Stimulated activated CD4-positive, alpha-beta T cell treated with anti-CD3 and anti-CD28 coated beads, Interleukin-4, amount 100 ng/mL, for 4 hours (primary cell): ENCODE data around the gene EEFSEC.

Experiments used
- DNase-seq, 2 experiments: peaks; one replicate each; pipeline ENCODE4 v3.0.0-alpha.2; 2020

The EEFSEC gene

GRCh38 chr3:128320551-128321340 is 167.5 kb downstream of the EEFSEC start:
- no peak for DNase-seq

DNA sequence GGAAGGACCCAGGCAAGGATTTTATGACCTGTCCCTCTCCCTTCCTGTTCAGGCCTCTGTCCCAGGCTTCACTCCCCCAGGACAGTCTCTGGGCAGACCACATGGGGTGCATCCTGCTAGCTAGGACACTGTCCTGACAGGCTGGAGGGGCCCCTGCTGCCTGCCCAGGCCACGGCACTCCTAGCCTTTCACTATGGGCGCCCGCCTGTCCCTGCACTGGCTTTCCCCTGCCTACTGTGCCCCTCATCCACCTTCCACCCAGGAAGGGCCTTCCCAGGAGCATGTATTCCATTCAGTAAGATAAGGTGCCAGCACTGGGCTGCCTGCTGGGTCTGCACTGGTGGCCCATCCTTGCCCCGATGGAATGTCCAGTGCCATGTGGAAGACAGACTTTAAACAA is 168.1 kb downstream of the EEFSEC start:
- DNase-seq: no peak

- DNase-seq: peak; percentile 41 to 56
These were observed 169.0 kb downstream of the EEFSEC start for GRCh38 chr3:128322030-128323022.

DNA sequence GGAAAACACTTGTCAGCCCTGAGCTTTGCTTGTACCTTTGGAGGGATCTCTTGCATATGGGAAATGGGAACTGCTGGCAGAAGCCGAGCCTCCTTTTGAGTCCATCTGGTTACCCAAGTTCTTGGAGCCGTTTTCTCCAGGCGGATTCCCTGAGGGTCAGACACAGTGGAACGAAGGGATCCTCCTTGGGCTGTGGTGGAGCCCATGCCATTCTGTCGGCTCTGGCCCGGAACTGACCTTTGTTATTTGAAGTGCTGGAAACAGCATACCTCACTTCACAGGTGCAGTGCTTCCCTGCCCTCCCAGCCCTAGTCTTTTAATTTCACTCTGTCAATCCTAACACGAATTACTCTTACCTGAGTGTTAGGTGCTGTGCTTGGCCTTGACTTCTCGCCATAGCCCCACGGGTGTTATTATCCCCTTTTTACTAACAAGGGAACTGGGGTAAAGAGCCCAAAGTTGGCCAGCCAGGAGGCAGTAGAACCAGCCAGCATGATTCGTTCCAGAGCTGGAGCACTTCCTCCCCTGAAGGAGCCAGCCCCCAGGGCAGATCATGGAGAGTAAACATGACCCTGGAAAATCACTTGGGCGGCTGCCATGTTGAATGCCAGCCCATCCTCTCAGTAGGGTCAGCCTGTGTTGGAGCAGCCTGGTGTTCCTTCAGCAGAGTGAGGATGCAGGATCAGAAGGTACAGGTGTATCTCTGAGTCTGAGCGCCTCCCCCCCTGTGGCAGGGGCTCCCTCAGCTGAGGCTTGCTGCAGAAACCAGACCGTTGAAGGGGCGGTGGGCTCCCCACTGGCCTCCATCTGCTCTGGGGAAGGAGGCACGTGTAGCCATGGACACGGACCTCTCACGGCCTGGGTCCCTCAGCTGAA is 170.2 kb downstream of the EEFSEC start:
- no peak for DNase-seq

DNA sequence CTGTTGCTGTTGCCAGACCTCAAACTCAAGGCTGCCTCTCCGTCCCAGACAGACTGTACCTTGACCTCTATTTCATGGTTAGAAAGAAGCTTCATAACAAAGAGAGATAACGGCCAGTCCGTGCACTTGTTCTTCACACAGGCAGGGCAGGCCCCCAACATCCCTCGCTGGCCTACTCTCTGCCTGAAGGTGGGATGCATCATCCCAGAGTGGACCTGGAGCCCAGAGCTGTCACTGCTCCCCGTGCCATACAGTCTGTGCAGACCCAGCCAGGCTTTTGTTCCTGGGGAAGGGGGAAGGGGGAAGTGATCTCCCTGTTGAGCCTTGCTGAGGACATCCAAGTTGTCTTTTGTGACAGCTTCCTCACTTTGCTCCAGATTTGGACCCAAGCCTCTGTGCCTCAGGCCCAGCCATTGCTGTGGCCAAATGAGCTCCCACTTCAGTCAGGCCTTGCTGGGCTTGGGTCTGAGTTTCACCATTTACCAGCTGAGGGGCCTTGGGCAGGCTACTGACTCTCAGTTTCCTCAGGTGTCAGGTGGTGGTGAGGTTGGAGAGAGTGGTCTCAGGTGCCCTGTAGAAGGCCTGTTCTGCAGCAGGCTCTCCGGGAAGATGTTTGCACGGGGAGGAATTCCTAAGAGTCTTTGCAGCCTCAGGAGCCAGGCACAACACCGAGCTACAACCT is 171.8 kb downstream of the EEFSEC start:
- DNase-seq: no peak

DNA sequence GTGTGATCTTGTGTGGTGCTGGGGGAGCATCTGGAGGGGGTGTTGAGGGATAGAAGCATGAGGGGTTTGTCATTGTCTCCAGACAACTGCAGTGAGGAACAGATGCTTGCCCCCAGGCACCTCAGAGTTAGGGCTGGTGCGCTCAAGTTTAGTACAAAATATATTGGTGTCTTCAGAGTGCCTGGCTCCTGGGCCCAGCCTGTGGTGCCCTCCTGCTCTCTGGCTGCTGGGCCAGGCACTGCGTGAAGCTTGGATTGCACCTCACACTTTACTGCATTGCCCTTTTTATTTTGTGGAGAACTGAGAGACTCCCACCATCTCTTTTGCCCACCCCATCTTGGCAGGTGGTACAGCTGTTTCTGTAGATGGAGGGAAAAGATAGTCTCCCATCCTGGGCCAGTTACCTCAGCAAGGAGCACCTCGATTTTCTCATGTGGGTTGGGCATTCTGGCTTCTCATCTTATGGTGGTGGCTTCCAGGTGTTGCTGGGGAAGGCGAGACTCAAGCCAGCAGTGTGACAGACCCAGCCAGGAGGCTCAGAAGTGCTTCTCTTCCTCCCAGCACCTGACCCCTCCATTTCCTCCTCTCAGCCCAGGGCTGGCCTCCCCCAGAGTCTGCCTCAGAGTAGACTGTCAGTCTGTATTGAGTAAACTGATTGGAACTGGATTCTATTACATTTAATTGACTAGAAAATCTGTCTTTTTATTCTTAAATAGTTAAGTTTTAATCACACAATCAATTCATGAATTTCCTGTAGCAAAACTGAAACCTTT is 173.0 kb downstream of the EEFSEC start:
- no peak for DNase-seq

DNA sequence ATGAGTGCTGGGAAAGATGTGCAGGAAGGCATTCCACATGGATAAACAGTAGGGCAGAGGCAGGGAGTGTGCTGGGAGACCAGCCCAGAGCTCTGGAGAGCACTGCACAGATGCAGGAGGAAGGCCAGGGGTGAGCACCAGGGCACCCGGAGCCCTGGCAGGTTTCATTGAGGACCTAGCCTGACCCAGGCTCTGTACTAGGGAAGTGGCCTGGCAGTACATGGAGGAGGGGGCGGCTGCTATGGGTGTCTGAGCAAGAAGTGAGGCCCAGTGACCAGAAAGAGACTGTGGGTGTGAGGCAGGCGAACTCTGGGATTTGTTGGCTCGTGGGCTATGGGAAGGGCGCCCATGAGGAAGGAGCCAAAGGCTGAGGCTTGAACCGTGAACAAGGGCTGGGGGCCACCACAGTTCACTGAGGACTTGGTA is 174.3 kb downstream of the EEFSEC start:
- DNase-seq: no peak

DNA sequence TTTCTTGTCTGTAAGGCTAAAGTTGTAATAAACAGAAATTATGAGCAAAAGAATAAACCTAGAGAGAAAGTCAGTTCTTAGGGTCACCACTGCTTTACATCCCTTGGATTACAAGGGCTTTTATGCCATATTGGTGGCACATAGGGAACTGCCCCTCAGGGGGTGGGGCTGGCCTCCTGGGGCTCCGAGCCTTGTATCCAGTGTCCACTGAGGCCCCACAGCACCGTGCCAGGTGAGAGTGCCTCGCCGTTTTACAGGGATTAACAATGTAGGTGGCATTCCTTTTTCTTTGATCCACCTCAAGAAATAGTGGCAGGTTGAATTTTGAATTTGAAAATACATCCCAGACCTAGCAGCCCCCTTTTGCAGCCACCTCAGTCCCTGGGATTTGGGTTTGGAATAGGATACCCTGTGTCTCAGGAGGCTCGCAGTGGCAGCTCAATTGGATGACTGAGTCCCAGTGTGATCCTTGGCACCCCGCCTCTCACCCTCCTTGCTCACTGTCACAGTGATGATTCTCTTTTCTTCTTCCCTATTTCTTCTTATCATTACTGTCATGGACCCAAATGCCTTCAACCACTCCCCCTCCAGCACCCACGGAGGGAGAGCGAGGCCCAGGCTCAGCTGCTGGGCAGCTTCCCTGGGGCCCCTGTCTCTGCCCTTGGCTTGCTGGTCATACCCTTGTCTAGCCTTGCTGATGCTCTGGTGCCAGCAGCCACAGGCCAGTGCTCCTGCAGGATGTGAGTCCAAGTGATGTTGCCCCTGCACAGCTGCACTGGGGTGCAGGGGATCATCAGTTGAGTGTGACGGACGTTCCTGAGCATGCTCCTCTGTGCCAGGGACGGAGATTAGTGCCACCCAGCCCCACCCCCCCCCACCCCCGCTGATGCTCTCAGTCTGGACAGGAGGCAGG is 175.5 kb downstream of the EEFSEC start:
- no peak for DNase-seq

DNA sequence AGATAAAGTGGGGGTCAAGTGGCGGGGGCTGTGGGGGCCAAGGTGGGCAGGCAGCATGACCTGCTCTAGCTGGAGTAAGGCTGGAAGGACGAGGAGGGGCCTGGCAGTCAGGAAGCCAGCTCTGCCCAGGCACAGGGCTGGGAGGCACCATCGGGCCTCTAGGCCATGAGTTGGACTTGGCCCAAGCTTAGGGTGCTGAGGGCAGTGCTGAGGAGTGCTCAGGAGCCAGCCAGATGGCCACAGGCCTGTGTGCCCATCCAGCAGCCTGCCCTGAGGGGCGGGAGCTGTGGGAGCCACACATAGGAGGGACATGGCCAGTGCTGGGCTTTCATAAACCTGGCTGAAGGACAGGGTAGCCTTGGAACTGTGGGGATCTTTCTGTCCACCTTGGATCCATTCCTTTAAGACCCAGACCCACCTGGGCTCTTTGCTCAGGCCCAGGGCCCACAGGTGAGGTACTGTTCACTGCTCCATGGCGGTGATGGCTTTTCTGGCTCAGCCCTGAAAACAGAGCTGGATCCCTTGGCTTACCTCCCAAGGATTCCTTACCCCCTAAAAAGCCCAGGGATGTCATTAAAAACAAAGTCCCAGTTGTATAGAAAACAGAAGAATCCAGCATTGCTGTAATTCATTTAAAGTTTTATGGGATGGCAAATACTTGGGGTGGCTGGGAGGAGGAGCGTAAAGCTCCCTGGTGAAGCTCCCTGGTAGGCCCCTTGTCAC is 176.4 kb downstream of the EEFSEC start:
- no peak for DNase-seq

DNA sequence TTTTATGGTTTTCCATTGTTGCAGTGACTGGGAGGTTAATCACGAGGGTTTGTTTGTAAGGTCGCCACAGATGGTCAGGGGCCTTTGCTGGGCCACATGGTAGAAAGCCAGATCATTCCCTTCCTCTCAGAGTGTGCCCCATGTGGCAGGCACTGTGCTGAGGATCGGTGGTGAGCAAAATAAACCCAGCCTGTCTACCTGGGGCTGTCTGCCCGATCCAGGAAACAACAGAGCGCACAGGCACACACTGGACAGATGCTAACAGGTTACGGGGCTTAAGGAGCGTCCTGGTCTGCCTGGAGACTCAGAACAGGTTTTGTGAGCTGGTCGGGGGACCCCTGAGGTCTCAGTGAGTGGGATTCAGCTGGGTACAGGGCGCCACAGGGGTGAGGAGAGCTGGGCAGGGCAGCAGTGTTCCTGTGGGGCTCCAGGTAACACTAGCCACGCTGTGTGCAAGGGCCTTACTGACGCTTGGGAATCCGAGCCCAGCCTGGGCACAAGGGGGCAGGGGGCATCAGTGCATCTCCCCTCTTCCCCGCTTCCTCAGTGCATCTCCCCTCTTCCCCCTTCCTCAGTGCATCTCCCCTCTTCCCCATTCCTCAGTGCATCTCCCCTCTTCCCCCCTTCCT is 177.0 kb downstream of the EEFSEC start:
- no peak for DNase-seq

DNA sequence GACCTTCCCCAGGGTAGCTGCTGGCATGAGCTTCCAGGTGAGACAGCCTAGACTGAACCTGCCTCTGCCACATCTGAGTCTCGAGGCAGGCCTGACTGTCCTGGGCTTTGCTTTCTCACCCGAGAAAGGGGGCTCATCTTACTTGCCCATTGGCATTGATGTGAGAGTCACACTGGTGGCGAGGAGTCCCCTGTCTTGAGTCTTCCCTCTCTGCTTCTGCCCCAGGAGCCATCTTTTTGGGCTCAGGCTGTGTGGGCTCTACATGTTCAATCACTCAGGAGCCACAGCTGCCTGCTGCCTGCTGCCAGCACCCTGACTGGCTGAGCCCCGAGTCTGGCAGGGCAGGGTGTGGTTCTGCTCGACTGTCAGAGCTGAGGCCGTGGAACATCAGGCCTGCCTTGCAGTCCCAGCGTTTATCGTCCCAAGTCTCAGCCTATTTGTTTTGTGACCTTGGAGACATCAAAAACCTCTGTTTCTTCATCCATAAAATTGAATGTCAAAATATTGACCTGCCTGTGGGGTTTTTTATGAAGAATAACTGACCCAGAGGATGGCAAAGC is 180.9 kb downstream of the EEFSEC start:
- no peak for DNase-seq

DNA sequence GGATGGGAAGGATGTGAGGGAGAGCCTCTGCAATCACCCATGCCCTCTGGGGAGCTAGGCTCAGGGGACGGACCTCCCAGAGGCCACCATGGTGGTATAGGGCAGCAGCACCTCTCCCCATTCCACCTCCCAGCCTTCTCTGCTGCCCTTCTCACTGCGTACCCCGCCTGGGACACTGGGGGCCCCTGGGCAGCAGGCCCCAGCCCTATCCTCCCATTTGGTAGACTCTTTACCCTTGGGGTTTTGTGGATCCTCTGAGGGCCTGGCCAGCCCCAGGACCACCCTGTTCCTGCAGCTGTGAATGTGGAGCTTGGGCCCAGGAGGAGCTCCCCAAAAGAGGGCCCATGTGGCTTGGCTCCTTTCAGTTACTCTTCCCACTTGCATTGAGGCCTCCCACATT is 181.5 kb downstream of the EEFSEC start:
- DNase-seq: no peak

GRCh38 chr3:128335621-128336296 is 182.5 kb downstream of the EEFSEC start:
- no peak for DNase-seq

GRCh38 chr3:128336337-128337156 is 183.3 kb downstream of the EEFSEC start:
- no peak for DNase-seq

GRCh38 chr3:128337305-128337704 is 184.0 kb downstream of the EEFSEC start:
- DNase-seq: no peak

GRCh38 chr3:128338536-128339330 is 185.5 kb downstream of the EEFSEC start:
- DNase-seq: no peak
